Activated CD8-positive, alpha-beta memory T cell treated with anti-CD3 and anti-CD28 coated beads, Interleukin-2, amount 10 ng/mL, durations not matched to agents 7 days and 5 days (primary cell): ENCODE measurements around the gene LAMP1. TPM values are rescaled to one million over a fixed set of nuclear protein-coding genes. Genes with fewer than 3 reads are reported as not detected.
A peak's percentile ranks its signal among the peaks of the same experiment; 100 is the strongest.
"Not testable (repeated sequence)": the region's sequence is repeated elsewhere in the genome, so short reads cannot be mapped to it uniquely, and the experiment has no call there.

ENCODE experiments used
- ATAC-seq: fragments of 150-1000 bp; cut with Tn5 transposase; one replicate; pipeline ENCODE4 v1.10.0; 2021; ENCODE audit warnings: moderate library complexity
- CTCF ChIA-PET: fragments of 350-600 bp; sonication (Branson Sonifier 250); formaldehyde crosslinking; loops from one replicate; lab custom pipeline; 2021; ENCODE audit warnings: antibody characterized with exemption; lab: Charles Lee
- DNase-seq: peaks from one replicate; pipeline ENCODE4 v3.0.0-alpha.2; 2020
- H3K27ac Mint-ChIP-seq: one replicate; pipeline ENCODE4 v1.8.0; 2021; ENCODE audit warnings: mild to moderate bottlenecking, mixed read lengths
- H3K27me3 Mint-ChIP-seq: one replicate; pipeline ENCODE4 v1.8.0; 2021; ENCODE audit warnings: mixed read lengths
- H3K36me3 Mint-ChIP-seq: one replicate; pipeline ENCODE4 v1.8.0; 2021; ENCODE audit warnings: mild to moderate bottlenecking, mixed read lengths
- H3K4me1 Mint-ChIP-seq: one replicate; pipeline ENCODE4 v1.8.0; 2021; ENCODE audit warnings: mixed read lengths
- H3K4me3 Mint-ChIP-seq: one replicate; pipeline ENCODE4 v1.8.0; 2021; ENCODE audit warnings: mild to moderate bottlenecking, moderate library complexity, mixed read lengths
- H3K9me3 Mint-ChIP-seq: one replicate; pipeline ENCODE4 v1.8.0; 2022; ENCODE audit warnings: low read depth, mixed read lengths
- microRNA-seq: library from miRNA; unstranded; fragments of <30 nt; microRNA quantifications from one replicate; pipeline ENCODE4 v1.2.0, GENCODE V29; 2022
- total RNA-seq, 2 experiments: library from RNA; stranded (reverse); gene quantifications; one replicate each; pipeline ENCODE4 v1.2.3, GENCODE V29; 2021

Gene LAMP1
- total RNA-seq, 2 experiments from 2014 or later: 72.3 to 83.0 TPM

DNA sequence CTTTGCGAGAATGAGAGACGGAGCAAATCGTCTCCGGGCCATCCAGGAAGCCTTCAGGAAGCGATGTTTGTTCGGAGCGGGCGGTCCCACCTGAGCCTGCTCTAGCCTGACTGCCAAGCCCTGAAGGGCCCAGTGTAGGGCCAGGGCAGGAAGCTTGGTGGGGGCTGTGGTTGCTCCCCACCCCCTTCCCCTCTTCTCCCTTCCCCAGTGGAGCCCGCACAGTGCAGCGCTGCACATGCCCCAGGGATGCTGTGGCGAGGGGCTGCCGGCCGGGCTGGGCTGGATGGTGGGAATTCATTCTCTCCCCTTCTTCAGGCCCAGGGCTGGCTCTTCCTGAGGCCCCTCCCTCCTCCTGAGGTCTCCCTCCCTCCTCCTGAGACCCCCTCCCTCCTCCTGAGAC lies 74.0 kb downstream of the LAMP1 start:
- H3K27ac Mint-ChIP-seq: no peak overlapping the region
- CTCF ChIA-PET: no interaction called here
- H3K27me3 Mint-ChIP-seq: no peaks in the 10 kb centered on the region
- DNase-seq (no peak), ATAC-seq (peak; percentile 31)
- H3K4me1 Mint-ChIP-seq: no peaks in the 10 kb centered on the region
- H3K4me3 Mint-ChIP-seq: no peak overlapping the region
- H3K9me3 Mint-ChIP-seq: no peaks in the 10 kb centered on the region
- H3K36me3 Mint-ChIP-seq: no peaks in the 10 kb centered on the region

DNA sequence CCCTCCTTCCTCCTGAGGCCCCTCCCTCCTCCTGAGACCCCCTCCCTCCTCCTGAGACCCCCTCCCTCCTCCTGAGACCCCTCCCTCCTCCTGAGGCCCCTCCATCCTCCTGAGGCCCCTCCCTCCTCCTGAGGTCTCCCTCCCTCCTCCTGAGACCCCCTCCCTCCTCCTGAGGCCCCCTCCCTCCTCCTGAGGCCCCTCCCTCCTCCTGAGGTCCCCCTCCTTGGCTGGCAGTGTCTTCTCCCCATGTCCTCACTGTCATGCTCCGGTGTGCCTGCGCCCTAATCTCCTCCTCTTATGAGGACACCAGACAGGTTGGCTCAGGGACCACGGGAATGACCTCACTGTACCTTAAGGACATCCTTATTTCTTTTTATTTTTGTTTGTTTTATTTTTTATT lies 74.7 kb downstream of the LAMP1 start:
- ATAC-seq, H3K9me3 Mint-ChIP-seq, H3K27me3 Mint-ChIP-seq, H3K4me3 Mint-ChIP-seq, H3K27ac Mint-ChIP-seq, CTCF ChIA-PET, H3K4me1 Mint-ChIP-seq, DNase-seq, H3K36me3 Mint-ChIP-seq: not testable (repeated sequence)

Small RNA genes lying within 50 kb of the gene (microRNA-seq; reads per million reads assigned to microRNA genes)
- gene MIR8075: not detected

Other genes with a start within 250 kb of the LAMP1 start
- gene F7, start 191.4 kb upstream of the LAMP1 start, total RNA-seq: not detected
- not detected for gene F10, start 174.4 kb upstream of the LAMP1 start, total RNA-seq
- not detected for gene PROZ, start 138.6 kb upstream of the LAMP1 start, total RNA-seq
- gene PCID2, start 88.6 kb upstream of the LAMP1 start, total RNA-seq: 10 to 100 TPM; 60.3 to 68.0 TPM
- gene CUL4A, start 87.6 kb upstream of the LAMP1 start, total RNA-seq: 10 to 100 TPM; 73.8 to 76.0 TPM
- not detected for gene GRTP1, start 66.9 kb downstream of the LAMP1 start, total RNA-seq
- gene ADPRHL1, start 156.2 kb downstream of the LAMP1 start, total RNA-seq: 1 to 10 TPM in 1 of 2 experiments, under 1 TPM in 1; 0.96 to 1.3 TPM
- 10 to 100 TPM; 17.2 to 29.1 TPM for gene DCUN1D2, start 193.5 kb downstream of the LAMP1 start, total RNA-seq